GM06990 (cell line): Measurements from ENCODE around the gene KRTAP10-3.

Experiments
- DNase-seq: peaks from one replicate; pipeline ENCODE4 v3.0.0-alpha.2; 2011; ENCODE audit not compliant: insufficient read length; ENCODE audit errors: extremely low read depth
- H3K27me3 ChIP-seq: replicated peaks from 2 replicates; pipeline ENCODE4 v1.6.0; 2011; ENCODE audit warnings: low read length; ENCODE audit not compliant: control insufficient read depth, insufficient read depth
- H3K36me3 ChIP-seq: 2 replicates; pipeline ENCODE4 v1.5.1; 2011; ENCODE audit warnings: low read length; ENCODE audit not compliant: control insufficient read depth, insufficient read depth
- H3K4me3 ChIP-seq: replicated peaks from 2 replicates; pipeline ENCODE4 v1.5.1; 2011; ENCODE audit warnings: low read depth, mild to moderate bottlenecking, control low read depth, low read length
- TF ChIP-seq, protein P1 (sequence below): IDR thresholded peaks from 2 replicates; pipeline ENCODE4 v1.5.1; 2011; ENCODE audit warnings: low read length, control low read depth, mild to moderate bottlenecking, inconsistent platforms; ENCODE audit not compliant: insufficient read depth, poor library complexity, severe bottlenecking

Gene KRTAP10-3

DNA sequence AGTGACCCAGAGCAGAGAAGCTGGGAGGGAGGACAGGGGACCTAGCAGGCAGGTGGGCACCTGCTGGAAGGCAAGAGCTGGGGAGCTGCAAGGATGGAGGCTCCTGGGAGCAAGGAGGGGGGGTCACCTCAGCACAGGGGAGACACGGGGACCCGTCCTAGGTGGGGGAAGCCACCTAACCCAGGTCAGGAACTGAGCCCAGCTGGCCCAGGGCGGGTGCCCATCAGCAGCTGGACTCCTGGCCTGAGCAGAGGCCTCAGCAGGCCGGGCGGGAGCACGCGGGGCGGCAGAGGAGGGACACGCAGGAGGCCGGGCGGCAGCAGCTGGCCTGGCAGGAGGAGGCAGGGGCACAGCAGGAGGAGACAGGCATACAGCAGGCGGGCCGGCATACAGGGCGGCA, 19.5 kb downstream of the KRTAP10-3 start:
- DNase-seq = no peak
- Histone ChIP-seq H3K27me3 (no peaks in the 10 kb centered on the region), H3K4me3 (no peak overlapping the region), H3K36me3 (no peaks in the 10 kb centered on the region)
- TF ChIP-seq, protein P1, sequence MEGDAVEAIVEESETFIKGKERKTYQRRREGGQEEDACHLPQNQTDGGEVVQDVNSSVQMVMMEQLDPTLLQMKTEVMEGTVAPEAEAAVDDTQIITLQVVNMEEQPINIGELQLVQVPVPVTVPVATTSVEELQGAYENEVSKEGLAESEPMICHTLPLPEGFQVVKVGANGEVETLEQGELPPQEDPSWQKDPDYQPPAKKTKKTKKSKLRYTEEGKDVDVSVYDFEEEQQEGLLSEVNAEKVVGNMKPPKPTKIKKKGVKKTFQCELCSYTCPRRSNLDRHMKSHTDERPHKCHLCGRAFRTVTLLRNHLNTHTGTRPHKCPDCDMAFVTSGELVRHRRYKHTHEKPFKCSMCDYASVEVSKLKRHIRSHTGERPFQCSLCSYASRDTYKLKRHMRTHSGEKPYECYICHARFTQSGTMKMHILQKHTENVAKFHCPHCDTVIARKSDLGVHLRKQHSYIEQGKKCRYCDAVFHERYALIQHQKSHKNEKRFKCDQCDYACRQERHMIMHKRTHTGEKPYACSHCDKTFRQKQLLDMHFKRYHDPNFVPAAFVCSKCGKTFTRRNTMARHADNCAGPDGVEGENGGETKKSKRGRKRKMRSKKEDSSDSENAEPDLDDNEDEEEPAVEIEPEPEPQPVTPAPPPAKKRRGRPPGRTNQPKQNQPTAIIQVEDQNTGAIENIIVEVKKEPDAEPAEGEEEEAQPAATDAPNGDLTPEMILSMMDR = no peak

DNA sequence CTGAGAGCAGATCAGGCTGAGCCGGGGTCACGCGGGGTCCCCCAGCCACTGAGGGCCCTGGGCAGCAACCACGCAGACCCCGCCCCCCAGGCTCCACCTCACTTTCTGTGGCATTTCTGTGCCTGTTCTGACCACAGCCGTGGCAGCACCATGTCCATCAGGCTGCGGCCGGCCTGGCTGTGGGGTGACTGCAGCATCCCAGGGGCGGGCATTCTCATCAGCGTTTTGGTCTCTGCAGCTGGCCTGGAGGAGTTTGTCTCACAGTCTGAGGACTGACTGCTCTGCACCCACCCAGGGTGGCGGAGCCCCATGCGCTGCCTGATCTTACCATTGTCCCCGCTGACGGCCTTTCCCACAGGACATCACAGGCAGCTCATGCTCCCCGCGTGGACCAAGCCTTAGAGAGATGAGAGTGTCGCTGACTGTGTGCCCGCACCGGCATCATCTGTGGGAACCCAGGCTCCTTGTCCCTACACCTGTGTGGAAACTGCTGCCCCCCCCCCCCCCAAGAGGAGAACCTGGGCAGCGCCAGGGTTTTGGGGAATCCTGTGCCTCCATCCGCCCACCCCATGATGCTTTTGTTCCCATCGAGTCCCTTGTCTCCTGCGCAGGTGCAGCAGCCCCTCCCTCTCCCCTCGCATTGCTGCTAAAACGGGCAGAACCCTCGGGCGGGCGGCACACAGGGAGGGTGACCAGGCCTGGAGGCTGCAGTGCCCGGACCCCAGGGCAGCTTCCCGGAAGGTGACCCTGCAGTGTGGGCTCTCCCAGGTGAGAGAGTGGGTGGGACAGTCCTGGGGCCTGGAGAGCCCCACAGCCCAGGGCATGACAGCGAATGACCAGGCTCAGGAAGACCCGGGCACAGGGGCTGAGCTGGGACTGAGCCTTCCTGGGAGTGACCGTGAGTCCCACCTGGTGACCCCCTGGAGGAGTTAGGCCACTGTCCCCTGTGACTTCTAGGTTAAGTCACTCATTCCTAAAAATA, 20.4 kb downstream of the KRTAP10-3 start:
- TF ChIP-seq, protein P1 = no peak
- DNase-seq = no peak
- H3K36me3 ChIP-seq = no peaks in the 10 kb centered on the region
- H3K4me3 ChIP-seq = no peak overlapping the region
- no peaks in the 10 kb centered on the region for H3K27me3 ChIP-seq

DNA sequence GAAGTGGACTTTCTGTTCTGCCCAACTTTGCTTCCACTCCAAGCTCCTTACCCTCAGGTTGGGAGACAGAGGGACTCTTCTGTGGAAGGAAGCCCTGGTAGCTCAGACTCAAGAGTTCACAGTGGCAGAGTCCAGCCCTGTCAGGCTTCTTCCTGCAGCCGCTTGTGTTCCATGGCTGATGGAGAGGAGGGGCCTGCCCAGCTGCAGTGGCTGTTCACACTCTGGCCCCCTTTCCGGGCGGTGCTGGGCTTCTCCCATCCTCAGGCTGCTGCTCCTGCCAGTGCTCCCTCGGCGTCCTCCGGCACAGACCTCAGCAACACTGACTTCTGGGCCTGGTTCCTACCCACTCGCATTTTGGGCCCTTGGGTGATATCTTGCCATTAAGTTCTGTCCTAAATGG, 22.6 kb downstream of the KRTAP10-3 start:
- Histone ChIP-seq H3K36me3 (no peaks in the 10 kb centered on the region), H3K4me3 (no peak overlapping the region), H3K27me3 (no peaks in the 10 kb centered on the region)
- no peak for DNase-seq
- TF ChIP-seq, protein P1 = no peak

DNA sequence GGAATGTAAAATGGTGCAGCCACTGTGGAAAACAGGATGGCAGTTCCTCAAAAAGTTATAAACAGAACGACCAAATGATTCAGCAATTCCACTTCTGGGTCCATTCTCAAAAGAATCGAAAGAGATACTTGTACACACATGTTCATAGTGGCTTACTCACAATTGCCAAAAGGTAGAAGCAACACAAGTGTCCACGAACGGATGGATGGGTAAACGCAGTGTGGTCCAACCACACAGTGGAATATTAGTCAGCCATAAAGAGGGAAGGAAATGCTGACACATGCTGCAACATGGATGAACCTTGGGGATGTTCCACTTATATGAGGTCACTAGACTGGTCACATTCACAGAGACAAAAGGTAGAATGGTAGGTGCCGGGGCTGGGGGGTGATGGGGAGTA, 23.9 kb downstream of the KRTAP10-3 start:
- no peaks in the 10 kb centered on the region for H3K36me3 ChIP-seq
- no peak for DNase-seq
- no peak overlapping the region for H3K4me3 ChIP-seq
- TF ChIP-seq, protein P1 = no peak
- no peaks in the 10 kb centered on the region for H3K27me3 ChIP-seq

DNA sequence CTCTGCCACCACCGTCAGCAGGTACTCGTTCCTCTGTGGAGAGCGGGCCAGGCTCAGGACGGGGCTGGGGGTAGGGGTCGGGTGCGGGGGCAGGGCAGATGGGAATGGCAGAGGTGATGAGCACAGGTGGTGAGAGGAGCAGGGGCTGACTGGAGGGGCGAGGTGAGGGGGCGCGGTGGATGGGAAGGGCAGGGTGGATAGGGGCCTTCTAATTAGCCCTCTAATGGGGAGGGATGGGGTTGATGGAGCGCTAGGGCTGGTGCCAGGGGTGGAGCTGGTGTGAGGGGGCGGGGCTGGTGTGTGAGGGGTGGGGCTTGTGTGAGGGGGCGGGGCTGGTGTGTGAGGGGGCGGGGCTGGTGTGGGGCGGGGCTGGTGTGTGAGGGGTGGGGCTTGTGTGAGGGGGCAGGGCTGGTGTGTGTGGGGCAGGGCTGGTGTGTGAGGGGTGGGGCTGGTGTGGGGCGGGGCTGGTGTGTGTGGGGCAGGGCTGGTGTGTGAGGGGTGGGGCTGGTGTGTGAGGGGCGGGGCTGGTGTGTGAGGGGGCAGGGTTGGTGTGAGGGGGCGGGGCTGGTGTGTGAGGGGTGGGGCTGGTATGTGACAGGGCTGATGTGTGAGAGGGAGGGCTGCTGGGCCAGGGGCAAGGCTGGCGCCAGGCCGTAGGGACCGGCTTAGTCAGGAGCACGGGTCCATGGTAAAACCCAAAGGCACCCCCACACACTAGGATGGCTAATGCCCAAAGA, 24.5 kb downstream of the KRTAP10-3 start:
- Histone ChIP-seq H3K4me3 (no peak overlapping the region), H3K36me3 (no peaks in the 10 kb centered on the region), H3K27me3 (no peaks in the 10 kb centered on the region)
- no peak for DNase-seq
- TF ChIP-seq, protein P1 = no peak
